HG03432 (cell line): Measurements from ENCODE around the gene EXOC3L2.

Experiments
- ATAC-seq: cut with Tn5 transposase; IDR thresholded peaks from one replicate; pipeline ENCODE4 v1.9.1; 2021; ENCODE audit warnings: mild to moderate bottlenecking, moderate library complexity; ENCODE audit not compliant: unreplicated experiment

EXOC3L2 gene

GRCh38 chr19:45222724-45223123 lies 22.5 kb downstream of the EXOC3L2 start:
- ATAC-seq = no peak

GRCh38 chr19:45218911-45219743 lies 26.1 kb downstream of the EXOC3L2 start:
- no peak for ATAC-seq

DNA sequence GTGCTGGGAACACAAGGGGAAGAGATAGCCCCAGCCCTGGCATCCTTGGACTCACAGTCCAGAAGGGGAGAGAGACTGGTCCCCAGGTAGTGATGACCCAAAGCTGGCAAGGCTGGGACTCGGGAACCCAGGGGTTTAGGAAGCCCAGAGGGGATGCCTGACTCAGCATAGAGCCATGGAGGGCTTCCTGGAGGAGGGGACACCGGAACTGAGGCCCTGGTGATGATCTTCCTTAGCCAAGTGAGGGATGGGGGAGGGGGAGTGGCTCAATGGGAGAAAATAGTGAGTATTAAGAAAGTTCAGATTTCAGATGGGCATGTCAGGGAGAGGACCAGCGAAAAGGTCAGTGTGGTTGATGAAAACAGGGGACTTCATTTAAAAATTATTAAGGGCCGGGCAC lies 26.8 kb downstream of the EXOC3L2 start:
- ATAC-seq = no peak

- ATAC-seq = no peak
These were observed 27.3 kb downstream of the EXOC3L2 start for GRCh38 chr19:45217957-45218334.

DNA sequence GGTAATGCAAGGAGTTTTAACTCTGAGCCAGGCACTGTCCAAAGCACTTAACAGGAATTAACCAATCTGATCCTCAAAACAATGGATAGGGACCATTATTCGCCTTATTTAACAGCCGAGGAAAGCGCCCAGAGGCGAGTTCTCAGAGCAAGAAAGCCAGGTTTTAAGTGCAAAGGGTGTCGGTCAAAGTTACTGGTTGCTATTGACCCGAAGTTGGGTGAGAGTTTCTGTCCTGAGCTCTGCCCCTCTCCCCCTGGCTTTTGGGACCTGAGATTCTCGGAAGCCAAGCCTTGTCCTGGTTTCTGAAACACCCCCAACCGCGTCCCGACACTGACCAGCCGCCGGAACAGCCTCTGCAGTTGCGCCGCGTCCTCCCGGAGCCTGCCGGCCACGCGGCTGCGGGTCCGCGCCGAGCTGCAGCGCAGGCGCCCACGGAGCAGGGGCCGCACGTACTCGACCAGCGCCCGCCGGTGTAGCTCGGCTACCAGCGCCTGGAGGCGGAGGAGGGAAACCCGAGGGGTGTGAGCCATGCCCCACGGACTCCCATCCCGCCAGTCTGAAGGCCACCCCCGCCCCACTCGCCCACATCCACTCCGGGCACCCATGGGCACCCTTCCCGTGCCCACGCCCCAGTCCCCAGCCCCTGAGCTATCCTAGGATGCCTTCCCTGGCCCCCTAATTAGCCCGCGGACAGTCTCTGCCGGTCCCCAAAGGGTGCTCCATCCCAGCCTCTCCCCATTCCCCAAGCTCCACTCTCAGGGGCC lies 27.8 kb downstream of the EXOC3L2 start:
- ATAC-seq = no peak

DNA sequence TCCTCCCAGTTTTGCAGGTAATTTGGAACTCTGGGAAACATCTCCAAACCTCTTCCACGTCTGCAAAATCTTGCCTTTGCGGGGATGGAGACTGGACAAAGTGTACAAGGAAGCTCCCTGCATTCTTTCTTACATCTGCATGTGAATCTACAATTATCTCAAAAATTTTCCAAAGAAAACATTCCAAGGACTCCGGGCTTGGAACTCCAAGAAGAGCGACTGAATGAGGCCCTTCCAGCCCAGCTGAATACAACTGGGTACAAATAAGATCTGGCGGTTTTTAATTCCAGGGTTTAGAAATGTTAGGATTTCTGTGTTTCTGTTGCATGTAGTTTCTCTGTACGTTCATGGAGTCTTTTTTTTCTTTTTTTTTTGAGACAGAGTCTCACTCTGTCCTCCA lies 28.5 kb downstream of the EXOC3L2 start:
- ATAC-seq = no peak

GRCh38 chr19:45215391-45216191 lies 29.6 kb downstream of the EXOC3L2 start:
- no peak for ATAC-seq

DNA sequence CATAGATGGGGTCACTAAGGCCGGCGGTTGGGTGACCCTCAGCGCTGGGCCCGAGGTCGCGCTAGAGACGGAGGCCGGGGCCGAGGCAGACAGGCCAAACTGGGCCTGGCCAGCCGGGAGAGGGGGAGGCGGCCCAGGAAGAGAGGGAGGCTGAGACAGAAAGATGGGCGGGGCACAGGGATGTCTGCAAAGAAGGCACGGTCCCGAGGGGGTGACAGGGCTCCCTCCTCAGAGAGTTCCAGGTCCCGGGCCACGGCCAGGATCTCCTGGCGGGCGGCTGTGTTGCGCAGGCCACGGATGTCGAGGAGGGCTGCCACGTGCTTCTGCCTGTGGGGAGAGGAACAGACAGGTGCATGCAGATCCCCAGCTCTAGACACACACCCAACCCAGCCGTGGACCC lies 32.2 kb downstream of the EXOC3L2 start:
- ATAC-seq = no peak

- no peak for ATAC-seq
These were observed 33.3 kb downstream of the EXOC3L2 start for GRCh38 chr19:45211751-45212381.

- no peak for ATAC-seq
These were observed 38.9 kb downstream of the EXOC3L2 start for GRCh38 chr19:45206328-45206727.

DNA sequence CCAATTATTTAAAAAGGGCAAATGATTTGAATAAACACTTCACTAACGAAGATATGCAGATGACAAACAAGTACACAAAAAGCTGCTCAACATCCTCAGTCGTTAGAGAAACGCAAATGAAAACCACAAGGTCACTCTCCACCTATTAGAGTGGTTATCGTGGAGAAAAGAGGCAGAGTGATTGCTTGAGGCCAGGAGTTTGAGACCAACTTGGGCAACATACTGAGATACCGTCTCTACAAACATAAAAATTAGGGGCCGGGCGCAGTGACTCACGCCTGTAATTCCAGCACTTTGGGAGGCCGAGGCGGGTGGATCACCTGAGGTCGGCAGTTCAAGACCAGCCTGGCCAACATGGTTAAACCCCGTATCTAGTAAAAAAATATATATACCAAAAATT lies 39.4 kb downstream of the EXOC3L2 start:
- ATAC-seq = no peak

DNA sequence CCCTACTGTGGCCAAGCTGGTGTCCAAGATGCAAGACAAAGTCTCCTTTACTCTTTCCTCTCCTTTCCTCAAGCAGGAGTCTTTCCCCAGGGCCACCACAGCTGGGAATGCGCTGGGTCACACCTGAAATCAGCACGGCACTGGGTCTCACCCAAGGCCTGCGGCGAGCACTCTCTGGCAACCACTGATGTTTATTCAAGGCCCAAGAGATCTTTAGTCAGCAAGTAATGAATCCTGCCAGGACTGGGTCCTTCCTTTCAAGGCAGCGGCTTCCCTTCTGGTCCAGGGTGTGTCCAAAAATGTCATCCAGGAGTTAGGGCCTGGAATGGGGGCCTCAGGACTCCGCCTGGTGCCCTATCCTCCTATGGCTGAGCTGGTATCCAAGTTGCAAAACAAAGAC lies 42.6 kb downstream of the EXOC3L2 start:
- ATAC-seq = no peak

DNA sequence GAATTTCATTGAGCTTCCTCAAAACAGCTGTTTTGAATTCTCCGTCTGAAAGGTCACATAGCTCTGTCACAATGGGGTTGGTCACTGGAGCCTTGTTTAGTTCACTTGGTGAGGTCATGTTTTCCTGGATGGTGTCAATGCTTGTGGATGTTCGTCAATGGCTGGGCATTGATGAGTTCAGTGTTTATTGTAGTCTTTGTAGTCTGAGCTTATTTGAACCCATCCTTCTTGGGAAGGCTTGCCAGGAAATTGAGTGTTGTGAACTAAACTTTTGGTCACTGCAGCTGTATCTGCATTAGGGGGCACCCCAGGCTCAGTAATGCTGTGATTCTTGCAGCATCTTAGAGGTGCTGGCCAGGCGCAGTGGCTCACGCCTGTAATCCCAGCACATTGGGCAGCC lies 44.6 kb downstream of the EXOC3L2 start:
- no peak for ATAC-seq

DNA sequence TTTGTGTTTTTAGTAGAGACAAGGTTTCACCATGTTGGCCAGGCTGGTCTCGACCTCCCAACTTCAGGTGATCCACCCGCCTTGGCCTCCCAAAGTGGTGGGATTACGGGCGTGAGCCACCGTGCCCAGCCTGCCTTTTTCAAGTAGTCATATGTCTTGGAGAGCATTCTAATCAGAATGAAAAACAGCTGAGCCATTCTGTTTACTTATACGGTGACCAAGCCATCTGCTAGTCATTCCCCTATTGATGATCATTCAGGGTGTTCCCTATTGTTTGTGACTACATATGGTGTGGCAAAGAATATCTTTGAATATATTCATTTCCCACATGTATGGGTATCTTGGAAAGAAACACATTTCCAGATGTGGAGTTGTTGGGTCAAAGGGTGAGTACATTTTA lies 49.4 kb downstream of the EXOC3L2 start:
- no peak for ATAC-seq

GRCh38 chr19:45191375-45191774 lies 53.8 kb downstream of the EXOC3L2 start:
- no peak for ATAC-seq

GRCh38 chr19:45189971-45190370 lies 55.2 kb downstream of the EXOC3L2 start:
- no peak for ATAC-seq

GRCh38 chr19:45187421-45188100 lies 57.6 kb downstream of the EXOC3L2 start:
- no peak for ATAC-seq

GRCh38 chr19:45186509-45187334 lies 58.5 kb downstream of the EXOC3L2 start:
- no peak for ATAC-seq

DNA sequence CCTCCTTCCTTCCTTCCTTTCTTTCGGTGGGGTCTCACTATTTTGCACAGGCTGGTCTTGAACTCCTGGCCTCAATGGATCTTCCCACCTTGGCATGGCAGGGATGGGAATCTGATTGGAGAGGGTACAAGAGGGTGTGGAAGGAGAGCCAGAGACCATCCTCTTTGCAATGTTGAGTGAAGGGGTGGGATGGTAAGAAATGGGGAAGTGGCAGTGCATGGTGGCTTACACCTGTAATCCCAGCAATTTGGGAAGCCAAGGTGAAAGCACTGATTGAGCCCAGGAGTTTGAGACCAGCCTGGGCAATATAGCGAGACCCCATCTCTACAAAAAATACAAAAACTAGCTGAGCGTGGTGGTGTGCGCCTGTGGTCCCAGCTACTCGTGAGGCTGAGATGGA lies 61.1 kb downstream of the EXOC3L2 start:
- no peak for ATAC-seq

DNA sequence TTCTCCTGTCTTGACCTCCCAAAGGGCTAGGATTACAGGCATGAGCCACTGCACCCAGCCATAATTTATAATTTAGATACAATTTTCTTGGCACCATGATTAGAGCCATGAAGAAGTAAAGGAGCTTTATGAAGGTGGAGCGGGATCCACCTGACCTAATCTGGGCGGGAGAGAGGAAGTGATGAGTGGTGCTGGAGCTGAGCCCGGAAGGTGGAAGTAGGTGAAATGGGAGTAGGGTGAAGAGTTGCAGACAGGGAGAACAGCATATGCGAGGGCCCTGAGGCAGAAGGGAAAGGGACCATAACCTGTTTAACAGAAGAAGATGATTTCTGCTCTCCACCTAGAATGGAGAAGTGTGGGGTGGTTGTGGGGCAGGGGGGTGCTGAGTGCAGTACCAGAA lies 62.4 kb downstream of the EXOC3L2 start:
- ATAC-seq = no peak
